ENCODE measurements around the gene LPAR1. TPM values are rescaled to one million over a fixed set of nuclear protein-coding genes. Genes with fewer than 3 reads are reported as not detected.

The LPAR1 gene
- polyA plus RNA-seq, 3 donors: 15.1 to 18.1 (median 17.5) TPM

- peak overlapping the region; percentile 48 for H2AFZ ChIP-seq (ENCODE audit: insufficient read depth, low read depth, low read length, poor library complexity, severe bottlenecking)
- H3K4me2 ChIP-seq (replicated peaks; ENCODE audit: extremely low read depth, low read length, poor library complexity, severe bottlenecking): peak overlapping the region; percentile 50
- DNase-seq: peak; percentile 32 to 48 (median 48)
These were observed 27.1 kb upstream of the LPAR1 start for GRCh38 chr9:111065414-111065813.

GRCh38 chr9:111064160-111064837 lies 26.0 kb upstream of the LPAR1 start:
- H3K27ac ChIP-seq (ENCODE audit: low read depth in 1 of 2, low read length in 2 of 2): no peak overlapping the region
- Mint-ChIP-seq H3K36me3 (no peaks in the 10 kb centered on the region), H3K4me1 (peaks cover 47% of the 10 kb centered on the region), H3K4me3 (no peak overlapping the region), H3K27me3 (ENCODE audit: low read depth in 3 of 3) (peaks cover 0 to 3% (median 1%) of the 10 kb centered on the region in 3 donors), H3K9me3 (peaks cover 0 to 6% (median 2%) of the 10 kb centered on the region in 7 donors), H3K27ac (peak overlapping the region in 1 of 7 donors; percentile 71)
- WGBS (ENCODE audit: insufficient coverage): 96% methylated on average over 4 of the region's 7 CpGs
- H3K4me2 ChIP-seq (replicated peaks; ENCODE audit: extremely low read depth, low read length, poor library complexity, severe bottlenecking): no peak overlapping the region
- H3K9me3 ChIP-seq (replicated peaks in 1 of 2; ENCODE audit: control insufficient read depth in 1 of 2, insufficient read depth in 1 of 2, low read length in 2 of 2): no peaks in the 10 kb centered on the region
- intact Hi-C loops (cut with micrococcal nuclease): no loop called here
- no peaks in the 10 kb centered on the region for H3K27me3 ChIP-seq (ENCODE audit: control insufficient read depth in 2 of 2, insufficient read depth in 2 of 2, low read length in 2 of 2)
- no peaks in the 10 kb centered on the region for H3K79me2 ChIP-seq (ENCODE audit: insufficient read depth, low read length)
- no peaks in the 10 kb centered on the region for H4K20me1 ChIP-seq (ENCODE audit: insufficient read depth, low read length)
- DNase-seq: peak in 1 of 3 donors; percentile 51
- H3K36me3 ChIP-seq (replicated peaks in 1 of 2; ENCODE audit: control insufficient read depth in 1 of 2, insufficient read depth in 2 of 2, low read length in 2 of 2): no peaks in the 10 kb centered on the region
- H3K4me1 ChIP-seq (ENCODE audit: control insufficient read depth in 1 of 2, insufficient read depth in 2 of 2, low read length in 2 of 2): peaks cover 34 to 40% of the 10 kb centered on the region in 2 donors
- no peak overlapping the region for H2AFZ ChIP-seq (ENCODE audit: insufficient read depth, low read depth, low read length, poor library complexity, severe bottlenecking)
- H3K4me3 ChIP-seq (replicated peaks in 1 of 3; ENCODE audit: low read depth in 2 of 3, low read length in 3 of 3): no peak overlapping the region
- H3K9ac ChIP-seq (ENCODE audit: insufficient read depth, low read length, poor library complexity, severe bottlenecking): no peak overlapping the region
- no peak for TF ChIP-seq CTCF (IDR thresholded peaks at IDR 0.05)

More at GRCh38 chr9:111065414-111065813, 27.1 kb upstream of the LPAR1 start:
- Histone ChIP-seq H3K79me2 (ENCODE audit: insufficient read depth, low read length) (no peaks in the 10 kb centered on the region), H3K4me1 (ENCODE audit: control insufficient read depth in 1 of 2, insufficient read depth in 2 of 2, low read length in 2 of 2) (peaks cover 39 to 46% of the 10 kb centered on the region in 2 donors), H3K36me3 (replicated peaks in 1 of 2; ENCODE audit: control insufficient read depth in 1 of 2, insufficient read depth in 2 of 2, low read length in 2 of 2) (no peaks in the 10 kb centered on the region), H3K9ac (ENCODE audit: insufficient read depth, low read length, poor library complexity, severe bottlenecking) (no peak overlapping the region), H4K20me1 (ENCODE audit: insufficient read depth, low read length) (no peaks in the 10 kb centered on the region), H3K9me3 (replicated peaks in 1 of 2; ENCODE audit: control insufficient read depth in 1 of 2, insufficient read depth in 1 of 2, low read length in 2 of 2) (no peaks in the 10 kb centered on the region), H3K27me3 (ENCODE audit: control insufficient read depth in 2 of 2, insufficient read depth in 2 of 2, low read length in 2 of 2) (no peaks in the 10 kb centered on the region), H3K27ac (ENCODE audit: low read depth in 1 of 2, low read length in 2 of 2) (no peak overlapping the region), H3K4me3 (replicated peaks in 1 of 3; ENCODE audit: low read depth in 2 of 3, low read length in 3 of 3) (peak overlapping the region in 1 of 3 experiments; percentile 22)
- intact Hi-C loops (cut with micrococcal nuclease): no loop called here
- no peak for TF ChIP-seq CTCF (IDR thresholded peaks at IDR 0.05)
- Mint-ChIP-seq H3K27me3 (ENCODE audit: low read depth in 3 of 3) (peaks cover 0 to 1% (median 0%) of the 10 kb centered on the region in 3 donors), H3K9me3 (peaks cover 0 to 5% (median 2%) of the 10 kb centered on the region in 7 donors), H3K27ac (peak overlapping the region; percentile 10 to 75 (median 45)), H3K4me3 (peak overlapping the region; percentile 34 to 68), H3K36me3 (no peaks in the 10 kb centered on the region), H3K4me1 (peaks cover 54% of the 10 kb centered on the region)
- WGBS (ENCODE audit: insufficient coverage): 40% methylated on average over 3 of the region's 4 CpGs
